Neuron (in vitro differentiated cells): ENCODE results near the gene NEK1.

Source experiments
- H2AFZ ChIP-seq: one replicate; pipeline ENCODE4 v1.6.1; 2013; ENCODE audit warnings: low read depth, mild to moderate bottlenecking, inconsistent platforms, low read length, moderate library complexity
- H3K27me3 ChIP-seq: one replicate; pipeline ENCODE4 v1.6.1; 2013; ENCODE audit warnings: low read length; ENCODE audit not compliant: insufficient read depth
- H3K36me3 ChIP-seq: one replicate; pipeline ENCODE4 v1.6.1; 2013; ENCODE audit warnings: low read length; ENCODE audit not compliant: insufficient read depth
- H3K4me1 ChIP-seq: one replicate; pipeline ENCODE4 v1.6.1; 2013; ENCODE audit warnings: low read length; ENCODE audit not compliant: insufficient read depth
- H3K4me3 ChIP-seq: 2 replicates; pipeline ENCODE4 v1.5.1; 2013; ENCODE audit warnings: mild to moderate bottlenecking, low read length, moderate library complexity
- H3K9me3 ChIP-seq: one replicate; pipeline ENCODE4 v1.6.1; 2013; ENCODE audit warnings: low read length

Gene NEK1, protein sequence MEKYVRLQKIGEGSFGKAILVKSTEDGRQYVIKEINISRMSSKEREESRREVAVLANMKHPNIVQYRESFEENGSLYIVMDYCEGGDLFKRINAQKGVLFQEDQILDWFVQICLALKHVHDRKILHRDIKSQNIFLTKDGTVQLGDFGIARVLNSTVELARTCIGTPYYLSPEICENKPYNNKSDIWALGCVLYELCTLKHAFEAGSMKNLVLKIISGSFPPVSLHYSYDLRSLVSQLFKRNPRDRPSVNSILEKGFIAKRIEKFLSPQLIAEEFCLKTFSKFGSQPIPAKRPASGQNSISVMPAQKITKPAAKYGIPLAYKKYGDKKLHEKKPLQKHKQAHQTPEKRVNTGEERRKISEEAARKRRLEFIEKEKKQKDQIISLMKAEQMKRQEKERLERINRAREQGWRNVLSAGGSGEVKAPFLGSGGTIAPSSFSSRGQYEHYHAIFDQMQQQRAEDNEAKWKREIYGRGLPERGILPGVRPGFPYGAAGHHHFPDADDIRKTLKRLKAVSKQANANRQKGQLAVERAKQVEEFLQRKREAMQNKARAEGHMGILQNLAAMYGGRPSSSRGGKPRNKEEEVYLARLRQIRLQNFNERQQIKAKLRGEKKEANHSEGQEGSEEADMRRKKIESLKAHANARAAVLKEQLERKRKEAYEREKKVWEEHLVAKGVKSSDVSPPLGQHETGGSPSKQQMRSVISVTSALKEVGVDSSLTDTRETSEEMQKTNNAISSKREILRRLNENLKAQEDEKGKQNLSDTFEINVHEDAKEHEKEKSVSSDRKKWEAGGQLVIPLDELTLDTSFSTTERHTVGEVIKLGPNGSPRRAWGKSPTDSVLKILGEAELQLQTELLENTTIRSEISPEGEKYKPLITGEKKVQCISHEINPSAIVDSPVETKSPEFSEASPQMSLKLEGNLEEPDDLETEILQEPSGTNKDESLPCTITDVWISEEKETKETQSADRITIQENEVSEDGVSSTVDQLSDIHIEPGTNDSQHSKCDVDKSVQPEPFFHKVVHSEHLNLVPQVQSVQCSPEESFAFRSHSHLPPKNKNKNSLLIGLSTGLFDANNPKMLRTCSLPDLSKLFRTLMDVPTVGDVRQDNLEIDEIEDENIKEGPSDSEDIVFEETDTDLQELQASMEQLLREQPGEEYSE (N-terminal part only)

GRCh38 chr4:169611991-169612870 lies at the start of gene NEK1:
Gene NEK1, minus strand, starts transcription at chr4:169612583. Its CDS starts 9,953 bp downstream, at chr4:169602630.
- H3K4me3 ChIP-seq = peak within 1 kb of the TSS; percentile 83

DNA sequence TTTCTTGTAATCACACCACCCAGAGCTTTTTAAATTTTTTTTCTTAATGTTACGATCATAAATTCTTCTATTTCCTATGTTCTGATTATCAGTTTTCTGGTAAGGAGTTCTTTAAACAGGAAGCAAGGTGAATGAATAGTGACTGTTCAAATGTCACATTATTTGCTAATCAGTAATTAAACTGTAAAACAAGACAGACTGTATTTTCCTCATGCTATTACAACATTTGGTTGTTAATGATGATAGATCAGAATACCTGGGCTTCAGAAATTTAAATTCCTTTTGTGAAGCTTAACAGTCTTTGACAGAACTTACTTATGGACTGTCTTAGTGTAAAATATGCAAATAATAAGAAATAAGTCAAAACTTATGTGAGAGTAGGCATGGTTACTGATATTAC lies 49.4 kb upstream of the NEK1 start:
- Histone ChIP-seq H3K27me3 (no peaks in the 10 kb centered on the region), H3K36me3 (no peaks in the 10 kb centered on the region), H3K4me3 (peak overlapping the region; percentile 78), H3K9me3 (no peaks in the 10 kb centered on the region), H3K4me1 (peaks cover 40% of the 10 kb centered on the region), H2AFZ (no peak overlapping the region)

More at GRCh38 chr4:169611991-169612870, at the start of gene NEK1:
- Histone ChIP-seq H3K27me3 (no peaks in the 10 kb centered on the region), H2AFZ (peak within 1 kb of the TSS; percentile 95), H3K9me3 (no peaks in the 10 kb centered on the region), H3K36me3 (peaks cover 2% of the 10 kb centered on the region), H3K4me1 (peaks cover 17% of the 10 kb centered on the region)

DNA sequence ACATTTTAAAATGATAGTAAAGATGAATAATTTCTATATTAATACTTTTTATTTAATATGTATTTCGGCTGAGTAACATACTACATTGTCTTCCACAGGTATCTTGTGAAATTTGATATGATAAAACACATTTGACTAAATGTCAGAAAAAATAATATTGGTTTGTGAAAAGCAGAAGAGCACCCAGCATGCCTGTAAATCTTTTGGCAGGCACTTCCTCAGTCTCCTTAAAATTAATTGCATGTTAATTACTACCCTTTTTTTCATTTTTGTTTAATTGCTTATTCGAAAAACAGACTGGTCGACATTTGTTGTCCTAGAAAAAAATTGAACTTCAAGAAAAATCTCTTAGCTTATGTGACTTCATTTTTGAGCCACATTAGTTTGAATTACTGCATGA lies 48.5 kb upstream of the NEK1 start:
- Histone ChIP-seq H3K4me1 (peaks cover 40% of the 10 kb centered on the region), H3K36me3 (peaks cover 3% of the 10 kb centered on the region), H3K9me3 (peaks cover 2% of the 10 kb centered on the region), H3K27me3 (no peaks in the 10 kb centered on the region), H2AFZ (no peak overlapping the region), H3K4me3 (peak overlapping the region; percentile 78)

DNA sequence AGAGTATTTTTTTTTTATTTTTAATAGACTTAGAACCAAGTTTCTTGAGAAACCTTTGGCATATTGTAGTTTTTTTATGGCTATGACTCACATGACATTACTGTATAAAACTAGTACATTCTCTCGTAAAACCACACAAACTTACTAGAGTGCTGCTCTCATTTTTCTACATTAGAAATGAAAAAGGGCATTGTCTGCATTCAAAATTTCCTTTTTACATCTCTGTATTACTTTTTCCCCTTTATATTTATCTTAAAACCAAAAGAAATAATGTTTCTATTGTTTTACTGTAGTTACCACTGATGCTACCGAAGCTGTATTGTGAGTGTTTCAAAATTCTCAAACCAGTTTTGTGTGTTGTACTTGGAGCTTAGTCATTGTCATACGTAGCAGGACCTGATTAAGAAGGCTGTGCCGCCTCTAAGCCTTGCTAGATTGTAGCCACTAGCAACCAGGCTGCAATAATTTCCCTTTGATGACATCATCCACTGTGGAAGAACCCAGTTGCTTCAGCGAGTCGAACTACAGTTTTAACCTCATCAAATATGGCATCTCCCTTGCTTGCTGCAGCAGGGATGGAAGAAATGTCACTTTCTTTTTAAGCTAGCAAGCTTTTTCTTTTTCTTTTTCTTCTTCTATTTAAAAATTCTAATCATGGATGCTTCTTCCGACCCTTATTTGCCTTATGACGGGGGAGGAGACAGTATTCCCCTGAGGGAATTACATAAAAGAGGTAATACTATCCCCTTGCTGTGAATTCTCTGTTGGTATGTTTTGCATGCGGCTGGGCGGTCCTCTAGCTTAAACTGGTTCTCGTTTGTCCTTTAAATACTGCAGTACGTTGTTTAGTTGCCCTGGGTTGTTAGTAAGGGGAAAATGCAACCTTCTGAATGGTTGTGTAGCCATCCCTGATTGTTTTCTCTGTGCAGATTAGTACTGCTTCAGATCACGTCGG lies 47.6 kb upstream of the NEK1 start:
- peak overlapping the region; percentile 1 for H2AFZ ChIP-seq
- peaks cover 3% of the 10 kb centered on the region for H3K36me3 ChIP-seq
- peaks cover 40% of the 10 kb centered on the region for H3K4me1 ChIP-seq
- peak overlapping the region; percentile 78 for H3K4me3 ChIP-seq
- no peaks in the 10 kb centered on the region for H3K27me3 ChIP-seq
- peaks cover 3% of the 10 kb centered on the region for H3K9me3 ChIP-seq

DNA sequence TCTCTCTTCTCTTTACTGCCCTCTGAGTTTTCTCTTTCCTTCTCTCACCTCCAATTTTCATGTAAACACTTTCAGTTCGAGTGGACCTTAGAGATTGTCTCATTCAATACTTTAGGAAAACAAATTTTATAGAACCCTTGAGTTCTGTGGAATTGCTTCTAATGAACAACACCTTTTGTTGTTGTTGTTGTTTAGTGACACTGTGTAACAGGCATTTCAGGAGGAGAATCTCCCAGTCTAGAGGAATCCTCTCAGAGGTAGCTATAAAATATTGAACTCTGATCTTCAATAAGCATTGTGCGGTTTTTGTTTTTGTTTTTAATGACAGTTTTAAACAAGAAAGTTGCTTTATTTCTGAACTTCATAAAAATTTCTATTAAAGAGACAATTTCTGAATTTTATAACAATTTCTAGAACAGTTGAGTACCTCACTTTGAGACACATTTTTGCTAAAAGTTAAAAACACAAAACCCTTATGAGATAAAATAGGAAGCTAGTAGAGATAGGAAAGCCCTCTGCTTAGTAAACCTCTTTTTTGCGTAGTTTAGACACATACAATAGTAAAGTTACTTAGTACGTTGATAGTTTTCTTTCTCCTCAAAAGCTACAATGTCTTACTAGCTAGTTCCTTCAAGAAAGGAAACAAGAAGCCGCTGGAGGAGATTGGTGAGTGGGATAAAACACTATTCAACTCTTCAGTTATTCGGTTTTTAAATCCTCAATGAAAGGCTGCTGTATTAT lies 46.8 kb upstream of the NEK1 start:
- H3K27me3 ChIP-seq = no peaks in the 10 kb centered on the region
- peaks cover 3% of the 10 kb centered on the region for H3K9me3 ChIP-seq
- H3K36me3 ChIP-seq = peaks cover 3% of the 10 kb centered on the region
- H3K4me1 ChIP-seq = peaks cover 35% of the 10 kb centered on the region
- H3K4me3 ChIP-seq = peak overlapping the region; percentile 78
- peak overlapping the region; percentile 1 for H2AFZ ChIP-seq

DNA sequence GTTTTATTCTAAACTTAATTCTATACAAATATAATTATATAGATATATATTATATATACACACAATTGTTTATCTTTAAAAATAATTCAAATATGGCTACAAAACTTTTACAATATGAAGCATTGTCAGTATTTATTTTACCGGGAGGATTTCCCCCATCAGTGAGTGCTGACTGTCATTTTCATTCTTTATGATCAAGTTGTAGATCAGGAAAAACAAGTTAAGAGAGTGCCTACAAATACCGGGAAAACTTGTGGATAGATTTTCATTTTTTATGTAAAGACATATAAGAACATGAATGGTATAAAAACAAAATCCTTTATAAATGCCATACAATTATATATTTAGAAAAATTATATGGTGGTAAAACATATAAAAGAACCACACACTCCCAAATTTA lies 45.8 kb upstream of the NEK1 start:
- no peak overlapping the region for H3K4me3 ChIP-seq
- H3K36me3 ChIP-seq = peaks cover 3% of the 10 kb centered on the region
- no peaks in the 10 kb centered on the region for H3K27me3 ChIP-seq
- H3K9me3 ChIP-seq = peaks cover 3% of the 10 kb centered on the region
- peaks cover 29% of the 10 kb centered on the region for H3K4me1 ChIP-seq
- no peak overlapping the region for H2AFZ ChIP-seq

DNA sequence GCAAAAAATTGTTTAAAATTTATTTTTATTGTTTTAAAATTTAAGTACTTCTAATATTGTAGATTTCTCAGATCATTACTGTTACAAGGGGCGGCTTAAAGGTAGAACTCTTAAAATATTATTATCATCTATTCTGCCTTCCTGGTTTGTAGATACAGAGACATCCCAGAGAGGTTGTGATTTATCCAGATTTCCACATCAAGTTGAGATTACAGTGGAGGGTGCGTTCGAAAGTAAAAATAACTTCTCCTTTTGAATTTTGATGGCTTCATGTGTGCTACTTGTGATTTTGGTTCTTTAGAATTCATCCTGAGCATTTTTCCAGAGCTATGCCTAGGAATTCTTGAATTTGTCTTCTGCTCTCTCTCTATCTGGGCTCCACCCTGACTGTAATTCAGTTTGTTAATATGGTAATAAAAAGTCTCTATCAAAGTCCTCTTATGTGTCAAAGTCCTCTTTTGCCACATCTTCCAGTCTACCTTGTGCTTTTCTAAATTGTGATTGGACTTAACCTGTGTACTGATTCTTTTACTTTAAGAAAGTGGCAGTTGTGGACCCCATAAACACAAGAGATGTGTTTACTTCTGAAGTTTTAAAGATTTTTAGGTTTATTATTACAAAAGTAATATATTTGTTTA lies 45.2 kb upstream of the NEK1 start:
- peaks cover 3% of the 10 kb centered on the region for H3K9me3 ChIP-seq
- peaks cover 29% of the 10 kb centered on the region for H3K4me1 ChIP-seq
- no peak overlapping the region for H3K4me3 ChIP-seq

DNA sequence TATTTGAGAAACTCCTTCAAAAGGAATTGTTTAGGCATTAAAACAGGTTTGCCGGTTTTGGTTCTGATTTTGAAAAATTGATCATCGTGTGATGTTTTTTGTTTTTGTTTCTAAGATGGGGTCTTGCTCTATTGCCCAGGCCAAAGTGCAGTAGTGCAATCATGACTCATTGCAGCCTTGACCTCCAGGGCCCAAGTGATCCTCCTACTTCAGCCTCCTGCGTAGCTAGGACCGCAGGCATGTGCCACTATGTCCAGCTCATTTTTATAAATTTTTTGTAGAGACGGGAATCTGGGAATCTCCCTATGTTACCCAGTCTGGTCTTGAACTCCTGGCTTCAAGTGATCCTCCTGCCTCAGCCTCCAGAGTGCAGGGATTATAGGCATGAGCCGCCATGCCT lies 43.0 kb upstream of the NEK1 start:
- Histone ChIP-seq H3K9me3 (peaks cover 3% of the 10 kb centered on the region), H3K27me3 (no peaks in the 10 kb centered on the region), H3K4me1 (peaks cover 17% of the 10 kb centered on the region), H2AFZ (no peak overlapping the region), H3K4me3 (no peak overlapping the region), H3K36me3 (peaks cover 5% of the 10 kb centered on the region)

More for the DNA sequence above, 45.2 kb upstream of the NEK1 start:
- Histone ChIP-seq H3K27me3 (no peaks in the 10 kb centered on the region), H3K36me3 (peaks cover 3% of the 10 kb centered on the region), H2AFZ (no peak overlapping the region)

DNA sequence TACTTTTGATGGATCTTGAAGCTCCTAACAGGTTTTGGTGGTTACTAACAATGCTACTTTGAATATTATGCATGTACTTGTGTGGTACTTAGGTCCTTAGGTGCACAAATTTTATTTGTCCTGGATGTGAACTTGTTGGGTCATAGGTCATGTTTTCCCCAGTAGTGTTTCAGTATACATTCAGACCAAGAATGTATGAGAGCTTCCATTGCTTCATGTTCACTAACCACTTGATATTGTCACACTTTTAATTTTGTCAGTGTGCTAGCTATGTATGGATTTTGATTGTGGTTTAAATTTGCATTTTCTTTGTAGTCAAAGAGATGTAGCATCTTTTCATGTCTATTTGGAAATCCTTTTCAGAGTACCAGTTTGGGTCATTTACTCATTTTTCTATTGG lies 40.2 kb upstream of the NEK1 start:
- Histone ChIP-seq H3K4me3 (no peak overlapping the region), H3K36me3 (peaks cover 5% of the 10 kb centered on the region), H2AFZ (no peak overlapping the region), H3K4me1 (peaks cover 1% of the 10 kb centered on the region), H3K9me3 (peaks cover 3% of the 10 kb centered on the region), H3K27me3 (no peaks in the 10 kb centered on the region)

- Histone ChIP-seq H3K4me3 (no peak overlapping the region), H3K9me3 (peaks cover under 1% of the 10 kb centered on the region), H3K27me3 (no peaks in the 10 kb centered on the region), H3K4me1 (no peaks in the 10 kb centered on the region), H2AFZ (no peak overlapping the region), H3K36me3 (peaks cover 6% of the 10 kb centered on the region)
Measured at GRCh38 chr4:169650227-169650936, 38.0 kb upstream of the NEK1 start.
